ENCODE data around the gene AQP7.

AQP7 gene

DNA sequence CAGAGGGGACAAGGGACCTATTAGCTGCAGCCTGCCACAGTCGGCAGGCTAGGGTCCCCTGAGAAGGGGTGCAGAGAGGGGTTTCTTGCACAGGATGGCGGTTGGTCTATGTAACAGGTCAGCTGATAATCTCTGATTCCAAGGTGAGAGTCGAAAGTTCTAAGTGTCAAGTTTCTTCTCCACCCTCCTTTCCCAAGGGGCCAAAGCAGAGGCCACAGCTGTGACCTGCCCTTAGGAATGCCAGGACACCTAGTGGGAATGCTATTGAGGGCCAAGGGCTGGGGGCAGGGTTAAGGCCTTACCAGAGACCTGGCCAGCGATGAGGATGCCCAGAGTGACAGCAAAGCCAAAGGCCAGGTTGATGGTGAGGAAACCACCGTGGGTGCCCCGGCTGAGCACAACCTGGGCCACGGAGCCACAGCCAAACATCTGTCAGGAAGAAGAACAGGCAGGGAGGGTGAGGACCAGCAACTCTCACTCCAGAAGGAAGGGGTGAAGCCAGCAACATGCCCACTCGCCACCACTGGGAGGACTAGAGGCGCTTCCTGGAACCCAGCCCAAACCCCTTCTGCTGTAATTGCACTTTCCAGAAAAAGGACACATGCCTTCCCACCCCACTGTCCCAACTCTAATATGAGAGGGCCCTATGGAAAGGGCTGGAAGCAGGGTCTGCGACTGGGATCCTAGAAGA lies 41.2 kb upstream of the AQP7 start:
- Histone ChIP-seq H3K27ac (ENCODE audit: low read length) (no peak overlapping the region), H3K9me3 (ENCODE audit: insufficient read depth, low read length) (no peaks in the 10 kb centered on the region), H2AFZ (ENCODE audit: low read depth, low read length) (no peak overlapping the region), H4K20me1 (ENCODE audit: insufficient read depth, low read length) (no peaks in the 10 kb centered on the region), H3K4me2 (ENCODE audit: low read length) (no peak overlapping the region), H3K9ac (ENCODE audit: low read length) (no peak overlapping the region), H3K36me3 (replicated peaks; ENCODE audit: low read depth, low read length) (no peaks in the 10 kb centered on the region), H3K4me3 (ENCODE audit: low read length) (no peak overlapping the region), H3K27me3 (ENCODE audit: low read depth, low read length) (peaks cover 27% of the 10 kb centered on the region), H3K79me2 (ENCODE audit: low read length) (no peaks in the 10 kb centered on the region), H3K4me1 (ENCODE audit: low read length) (peaks cover 17% of the 10 kb centered on the region)
- TF ChIP-seq, protein P1, sequence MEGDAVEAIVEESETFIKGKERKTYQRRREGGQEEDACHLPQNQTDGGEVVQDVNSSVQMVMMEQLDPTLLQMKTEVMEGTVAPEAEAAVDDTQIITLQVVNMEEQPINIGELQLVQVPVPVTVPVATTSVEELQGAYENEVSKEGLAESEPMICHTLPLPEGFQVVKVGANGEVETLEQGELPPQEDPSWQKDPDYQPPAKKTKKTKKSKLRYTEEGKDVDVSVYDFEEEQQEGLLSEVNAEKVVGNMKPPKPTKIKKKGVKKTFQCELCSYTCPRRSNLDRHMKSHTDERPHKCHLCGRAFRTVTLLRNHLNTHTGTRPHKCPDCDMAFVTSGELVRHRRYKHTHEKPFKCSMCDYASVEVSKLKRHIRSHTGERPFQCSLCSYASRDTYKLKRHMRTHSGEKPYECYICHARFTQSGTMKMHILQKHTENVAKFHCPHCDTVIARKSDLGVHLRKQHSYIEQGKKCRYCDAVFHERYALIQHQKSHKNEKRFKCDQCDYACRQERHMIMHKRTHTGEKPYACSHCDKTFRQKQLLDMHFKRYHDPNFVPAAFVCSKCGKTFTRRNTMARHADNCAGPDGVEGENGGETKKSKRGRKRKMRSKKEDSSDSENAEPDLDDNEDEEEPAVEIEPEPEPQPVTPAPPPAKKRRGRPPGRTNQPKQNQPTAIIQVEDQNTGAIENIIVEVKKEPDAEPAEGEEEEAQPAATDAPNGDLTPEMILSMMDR (IDR thresholded peaks at IDR 0.05; ENCODE audit: low read depth, low read length): no peak
- TF ChIP-seq EZH2phosphoT487 (IDR thresholded peaks at IDR 0.05; ENCODE audit: low read depth): no peak

DNA sequence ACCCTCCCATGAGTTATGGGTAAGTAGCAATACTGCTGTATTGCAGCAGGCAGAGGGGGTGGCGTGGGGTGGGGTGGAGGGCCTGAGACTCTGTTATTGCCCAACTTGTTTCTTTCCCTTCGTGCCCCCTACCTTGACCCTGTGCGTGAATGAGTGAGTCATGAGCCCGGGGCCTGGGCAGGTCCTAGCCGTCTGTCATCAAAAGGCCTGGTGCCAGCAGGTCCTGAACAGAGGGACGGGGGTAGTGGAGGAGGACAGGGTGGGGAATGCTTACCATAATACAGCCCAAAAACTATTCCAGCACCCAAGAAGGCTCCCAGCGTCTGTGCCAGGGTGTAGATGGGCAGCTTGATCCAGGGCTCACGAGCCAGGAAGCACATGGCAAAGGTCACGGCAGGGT lies 40.7 kb upstream of the AQP7 start:
- H3K79me2 ChIP-seq (ENCODE audit: low read length): no peaks in the 10 kb centered on the region
- no peak overlapping the region for H3K4me2 ChIP-seq (ENCODE audit: low read length)
- peaks cover 17% of the 10 kb centered on the region for H3K4me1 ChIP-seq (ENCODE audit: low read length)
- H3K4me3 ChIP-seq (ENCODE audit: low read length): no peak overlapping the region
- H4K20me1 ChIP-seq (ENCODE audit: insufficient read depth, low read length): no peaks in the 10 kb centered on the region
- H2AFZ ChIP-seq (ENCODE audit: low read depth, low read length): no peak overlapping the region
- no peaks in the 10 kb centered on the region for H3K36me3 ChIP-seq (replicated peaks; ENCODE audit: low read depth, low read length)
- peaks cover 24% of the 10 kb centered on the region for H3K27me3 ChIP-seq (ENCODE audit: low read depth, low read length)
- no peak overlapping the region for H3K27ac ChIP-seq (ENCODE audit: low read length)
- no peaks in the 10 kb centered on the region for H3K9me3 ChIP-seq (ENCODE audit: insufficient read depth, low read length)
- TF ChIP-seq, protein P1 (IDR thresholded peaks at IDR 0.05; ENCODE audit: low read depth, low read length): no peak
- no peak for TF ChIP-seq EZH2phosphoT487 (IDR thresholded peaks at IDR 0.05; ENCODE audit: low read depth)
- no peak overlapping the region for H3K9ac ChIP-seq (ENCODE audit: low read length)

DNA sequence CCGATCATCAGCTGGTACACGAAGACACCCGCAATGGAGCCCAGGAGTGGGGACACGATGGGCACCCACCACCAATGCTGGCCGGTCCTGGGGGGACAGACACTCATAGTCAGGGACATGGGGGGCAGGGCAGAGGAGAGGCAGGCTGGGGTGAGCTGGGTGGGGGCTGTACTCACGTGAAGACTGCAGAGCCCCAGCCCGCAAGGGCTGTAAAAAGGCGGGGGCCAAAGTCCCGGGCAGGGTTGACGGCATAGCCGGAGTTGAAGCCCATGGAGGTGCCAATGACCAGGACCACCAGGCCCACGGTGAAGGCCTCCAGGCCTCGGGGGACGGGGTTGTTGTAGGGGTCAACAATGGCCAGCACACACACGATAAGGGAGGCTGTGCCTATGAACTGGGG lies 39.8 kb upstream of the AQP7 start:
- Histone ChIP-seq H3K27ac (ENCODE audit: low read length) (no peak overlapping the region), H3K4me3 (ENCODE audit: low read length) (no peak overlapping the region), H3K79me2 (ENCODE audit: low read length) (no peaks in the 10 kb centered on the region), H3K27me3 (ENCODE audit: low read depth, low read length) (peaks cover 19% of the 10 kb centered on the region), H3K9ac (ENCODE audit: low read length) (no peak overlapping the region), H3K4me2 (ENCODE audit: low read length) (no peak overlapping the region), H3K9me3 (ENCODE audit: insufficient read depth, low read length) (no peaks in the 10 kb centered on the region), H2AFZ (ENCODE audit: low read depth, low read length) (no peak overlapping the region), H3K4me1 (ENCODE audit: low read length) (peaks cover 14% of the 10 kb centered on the region), H4K20me1 (ENCODE audit: insufficient read depth, low read length) (no peaks in the 10 kb centered on the region), H3K36me3 (replicated peaks; ENCODE audit: low read depth, low read length) (no peaks in the 10 kb centered on the region)
- TF ChIP-seq, protein P1 (IDR thresholded peaks at IDR 0.05; ENCODE audit: low read depth, low read length): no peak
- no peak for TF ChIP-seq EZH2phosphoT487 (IDR thresholded peaks at IDR 0.05; ENCODE audit: low read depth)

DNA sequence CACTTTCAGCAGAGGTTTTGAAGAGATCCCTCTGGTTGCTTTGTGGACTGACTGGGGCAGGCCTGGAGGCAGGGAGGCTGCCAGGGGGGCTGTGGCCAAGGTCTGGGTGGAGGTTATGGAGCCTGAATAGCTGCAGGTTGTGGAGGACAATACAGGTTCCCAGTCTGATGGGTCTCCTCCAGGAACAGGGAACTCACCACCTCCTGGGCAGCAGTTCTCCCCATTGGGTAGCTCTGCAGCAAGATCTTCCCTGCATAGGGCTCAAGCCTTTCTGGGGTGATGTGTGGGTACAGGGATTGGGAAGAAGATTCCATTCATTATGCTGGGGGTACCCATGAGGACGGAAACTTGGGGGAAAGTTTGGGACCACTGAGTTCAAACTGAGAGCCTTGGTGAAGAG lies 38.2 kb upstream of the AQP7 start:
- no peak overlapping the region for H3K4me2 ChIP-seq (ENCODE audit: low read length)
- no peaks in the 10 kb centered on the region for H3K9me3 ChIP-seq (ENCODE audit: insufficient read depth, low read length)
- no peaks in the 10 kb centered on the region for H3K36me3 ChIP-seq (replicated peaks; ENCODE audit: low read depth, low read length)
- peaks cover 4% of the 10 kb centered on the region for H3K4me1 ChIP-seq (ENCODE audit: low read length)
- no peak overlapping the region for H2AFZ ChIP-seq (ENCODE audit: low read depth, low read length)
- no peak overlapping the region for H3K9ac ChIP-seq (ENCODE audit: low read length)
- no peaks in the 10 kb centered on the region for H4K20me1 ChIP-seq (ENCODE audit: insufficient read depth, low read length)
- no peak overlapping the region for H3K27ac ChIP-seq (ENCODE audit: low read length)
- H3K27me3 ChIP-seq (ENCODE audit: low read depth, low read length): peaks cover 15% of the 10 kb centered on the region
- no peak for TF ChIP-seq EZH2phosphoT487 (IDR thresholded peaks at IDR 0.05; ENCODE audit: low read depth)
- TF ChIP-seq, protein P1 (IDR thresholded peaks at IDR 0.05; ENCODE audit: low read depth, low read length): no peak
- H3K79me2 ChIP-seq (ENCODE audit: low read length): no peaks in the 10 kb centered on the region
- no peak overlapping the region for H3K4me3 ChIP-seq (ENCODE audit: low read length)
